ENCODE measurements around the gene GNAO1.

- TF ChIP-seq CTCF (conservative IDR thresholded peaks at IDR 0.05; ENCODE audit: low read depth, low read length) (no peak), EZH2phosphoT487 (IDR thresholded peaks at IDR 0.05; ENCODE audit: borderline replicate concordance, low read length) (no peak), EZH2 (IDR thresholded peaks at IDR 0.05; ENCODE audit: low read length, unreplicated experiment) (no peak)
These were observed 143.5 kb downstream of the GNAO1 start for GRCh38 chr16:56334761-56335160.

Measured in PC-3 (cell line).